Muscle of leg (tissue), 11 donors: ENCODE results near the gene SAP30L. TPM values are rescaled to one million over a fixed set of nuclear protein-coding genes. Genes with fewer than 3 reads are reported as not detected.

Experiments
- DNase-seq: peaks from one replicate; pipeline ENCODE4 v3.0.0; 2013
- H3K27ac ChIP-seq: one replicate; pipeline ENCODE4 v1.5.1; 2013; ENCODE audit warnings: mild to moderate bottlenecking, low read length, control low read depth
- H3K27me3 ChIP-seq: one replicate; pipeline ENCODE4 v1.6.1; 2013; ENCODE audit warnings: low read length; ENCODE audit not compliant: control insufficient read depth, insufficient read depth
- H3K36me3 ChIP-seq: one replicate; pipeline ENCODE4 v1.6.1; 2013; ENCODE audit warnings: low read length; ENCODE audit not compliant: control insufficient read depth, insufficient read depth
- H3K4me1 ChIP-seq: one replicate; pipeline ENCODE4 v1.6.1; 2013; ENCODE audit warnings: low read length; ENCODE audit not compliant: control insufficient read depth, insufficient read depth
- H3K4me3 ChIP-seq: one replicate; pipeline ENCODE4 v1.5.1; 2013; ENCODE audit warnings: low read length, control low read depth
- H3K9me3 ChIP-seq: replicated peaks from 2 replicates; pipeline ENCODE4 v1.6.1; 2013; ENCODE audit warnings: low read depth, low read length; ENCODE audit not compliant: control insufficient read depth
- WGBS: methylation state at CpG from one replicate; pipeline ENCODE4 v1.1.5; 2013; ENCODE audit warnings: missing lambda C conversion rate; ENCODE audit not compliant: insufficient coverage; 5-methylcytosine and 5-hydroxymethylcytosine counted together
- polyA plus RNA-seq, 8 donors: library from polyadenylated mRNA; unstranded; fragments of 120-200 nt; gene quantifications; one replicate each; pipeline versions ENCODE4 v1.2.1 to v1.2.3, GENCODE V29; 2013; ENCODE audit warnings: inconsistent platforms in 1 of 8, low replicate concordance in 1 of 8; ENCODE audit not compliant: insufficient read length in 8 of 8, insufficient read depth in 1 of 8
- total RNA-seq: library from RNA; stranded (reverse); fragments of 120-200 nt; gene quantifications from one replicate; pipeline ENCODE4 v1.2.4, GENCODE V29; 2013

SAP30L gene
- total and polyA plus RNA-seq, 9 donors: 21.1 to 31.4 (median 24.0) TPM

- 94% methylated on average over 4 of the region's 5 CpGs for whole genome bisulfite sequencing
- Histone ChIP-seq H3K27me3 (no peaks in the 10 kb centered on the region), H3K4me3 (no peak overlapping the region), H3K9me3 (no peaks in the 10 kb centered on the region), H3K27ac (no peak overlapping the region), H3K36me3 (peaks cover 38% of the 10 kb centered on the region), H3K4me1 (no peaks in the 10 kb centered on the region)
- no peak for DNase-seq
Observed at GRCh38 chr5:154437281-154437965, 8.4 kb upstream of the SAP30L start.

- 96% methylated on average over 5 of the region's 5 CpGs for WGBS
- Histone ChIP-seq H3K4me3 (no peak overlapping the region), H3K27me3 (no peaks in the 10 kb centered on the region), H3K9me3 (no peaks in the 10 kb centered on the region), H3K36me3 (peaks cover 37% of the 10 kb centered on the region), H3K4me1 (peaks cover 8% of the 10 kb centered on the region), H3K27ac (no peak overlapping the region)
- DNase-seq: no peak
Observed at GRCh38 chr5:154440540-154440939, 5.3 kb upstream of the SAP30L start.

DNA sequence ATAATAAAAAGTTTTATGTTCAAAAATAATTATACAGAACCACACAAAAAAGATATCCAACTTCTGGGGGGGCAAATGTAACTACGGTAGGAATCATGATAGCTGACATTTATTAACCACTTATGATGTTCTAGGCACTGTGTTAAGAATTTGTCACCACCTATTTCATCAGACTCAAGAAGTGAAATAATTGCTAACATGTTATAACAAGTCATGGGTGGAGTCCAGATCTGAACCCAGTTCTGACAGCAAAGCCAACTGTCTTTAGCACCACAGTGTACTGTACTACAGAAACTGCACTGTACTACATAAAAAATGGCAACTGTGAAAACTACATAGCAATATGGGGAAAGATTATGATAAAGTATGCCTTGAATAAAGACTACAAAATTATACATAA lies 3.0 kb upstream of the SAP30L start:
- peaks cover 16% of the 10 kb centered on the region for H3K4me1 ChIP-seq
- peaks cover 28% of the 10 kb centered on the region for H3K36me3 ChIP-seq
- no peaks in the 10 kb centered on the region for H3K27me3 ChIP-seq
- H3K4me3 ChIP-seq: no peak overlapping the region
- H3K9me3 ChIP-seq: no peaks in the 10 kb centered on the region
- DNase-seq: no peak
- WGBS: no CpG with 5 or more reads among the region's 1 CpG
- no peak overlapping the region for H3K27ac ChIP-seq

GRCh38 chr5:154444556-154445421 lies 1.0 kb upstream of the SAP30L start:
- H3K27ac ChIP-seq: peak overlapping the region; percentile 87
- peak; percentile 14 for DNase-seq
- H3K36me3 ChIP-seq: peaks cover 27% of the 10 kb centered on the region

DNA sequence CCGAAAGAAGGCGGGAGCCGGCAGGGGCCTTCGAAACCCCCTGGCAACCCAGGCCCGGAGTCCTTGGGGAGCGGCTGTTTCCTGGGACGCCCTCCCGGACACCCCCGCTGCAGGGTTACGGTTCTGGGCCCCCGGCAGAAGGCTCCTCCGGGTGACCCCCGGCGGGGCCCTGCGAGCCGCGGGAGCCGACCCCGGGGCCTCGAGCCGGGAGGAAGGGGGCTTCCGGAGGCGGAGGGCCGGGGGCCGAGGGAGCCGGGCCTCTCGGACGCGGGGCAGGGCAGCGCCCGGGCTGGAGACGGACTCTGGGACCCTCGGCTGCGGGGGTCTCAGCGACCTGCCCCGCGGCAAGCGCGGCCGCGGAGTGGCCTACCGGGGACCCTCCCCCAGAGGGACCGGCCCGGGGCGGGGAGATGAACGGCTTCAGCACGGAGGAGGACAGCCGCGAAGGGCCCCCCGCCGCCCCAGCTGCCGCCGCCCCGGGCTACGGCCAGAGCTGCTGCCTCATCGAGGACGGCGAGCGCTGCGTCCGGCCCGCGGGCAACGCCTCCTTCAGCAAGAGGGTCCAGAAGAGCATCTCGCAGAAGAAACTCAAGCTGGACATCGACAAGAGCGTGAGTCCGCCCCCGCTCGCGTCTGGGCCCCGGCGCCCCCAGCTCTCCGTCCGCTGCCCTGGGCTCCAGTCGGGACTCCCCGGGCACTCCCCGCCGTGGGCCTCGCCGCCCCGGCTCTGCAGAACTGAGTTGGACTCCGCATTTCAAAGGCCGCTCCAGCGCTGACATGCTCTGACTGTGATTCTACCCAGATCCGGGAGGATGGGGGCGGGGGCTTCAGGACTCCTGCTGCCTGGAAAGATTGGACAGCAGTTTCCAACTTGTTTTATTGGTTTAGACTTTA lies 645 bp downstream of the SAP30L start:
- peak; percentile 85 for DNase-seq
- H3K4me1 ChIP-seq: peaks cover 16% of the 10 kb centered on the region
- no peaks in the 10 kb centered on the region for H3K9me3 ChIP-seq
- WGBS: under 1% methylated on average over 86 of the region's 87 CpGs
- peak overlapping the region; percentile 80 for H3K27ac ChIP-seq
- peaks cover 29% of the 10 kb centered on the region for H3K36me3 ChIP-seq
- peak overlapping the region; percentile 79 for H3K4me3 ChIP-seq
- H3K27me3 ChIP-seq: no peaks in the 10 kb centered on the region

More at GRCh38 chr5:154444556-154445421, 1.0 kb upstream of the SAP30L start:
- Histone ChIP-seq H3K4me1 (peaks cover 16% of the 10 kb centered on the region), H3K27me3 (no peaks in the 10 kb centered on the region), H3K4me3 (peak overlapping the region; percentile 95), H3K9me3 (no peaks in the 10 kb centered on the region)
- 4% methylated on average over 30 of the region's 30 CpGs for WGBS

DNA sequence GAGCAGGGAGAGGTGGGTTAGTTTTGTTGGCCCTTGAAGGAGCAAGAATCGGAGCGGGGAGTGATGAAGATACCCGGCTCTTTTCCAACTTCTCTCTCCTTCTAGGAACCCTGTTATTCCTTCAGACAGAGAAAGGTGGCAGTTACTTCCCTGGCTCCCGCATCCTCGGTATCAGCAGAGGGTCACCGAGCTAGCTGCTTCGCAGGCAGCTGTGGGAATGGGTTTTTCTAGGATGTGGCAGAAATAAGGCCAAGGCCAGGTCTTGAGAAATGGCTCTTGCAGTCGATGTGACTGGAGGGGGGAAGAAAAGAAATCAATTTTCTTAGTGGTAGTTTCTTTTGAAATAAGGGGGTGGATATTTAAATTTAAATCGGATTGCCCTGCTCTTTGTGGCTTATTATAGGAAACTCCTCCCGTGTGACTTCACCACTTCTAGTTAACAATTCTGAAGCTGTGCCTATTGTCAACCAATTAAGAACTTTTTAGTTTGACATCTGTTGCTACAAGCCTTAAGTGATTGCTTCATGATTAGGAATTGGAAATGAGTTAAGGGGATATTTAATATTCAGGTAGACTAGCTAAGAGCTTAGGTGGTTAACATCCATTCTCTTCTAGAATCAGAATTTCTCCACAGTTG lies 1.4 kb downstream of the SAP30L start:
- no peak for DNase-seq
- WGBS: 0% methylated on average over 2 of the region's 10 CpGs
- no peaks in the 10 kb centered on the region for H3K27me3 ChIP-seq
- peaks cover 16% of the 10 kb centered on the region for H3K4me1 ChIP-seq
- peaks cover 28% of the 10 kb centered on the region for H3K36me3 ChIP-seq
- H3K27ac ChIP-seq: peak overlapping the region; percentile 80
- peak overlapping the region; percentile 79 for H3K4me3 ChIP-seq
- H3K9me3 ChIP-seq: no peaks in the 10 kb centered on the region

GRCh38 chr5:154449786-154450185 lies 4.0 kb downstream of the SAP30L start:
- DNase-seq: no peak
- Histone ChIP-seq H3K9me3 (no peaks in the 10 kb centered on the region), H3K36me3 (peaks cover 49% of the 10 kb centered on the region), H3K4me1 (peaks cover 13% of the 10 kb centered on the region), H3K27ac (no peak overlapping the region), H3K4me3 (no peak overlapping the region), H3K27me3 (no peaks in the 10 kb centered on the region)
- no CpG with 5 or more reads among the region's 2 CpGs for WGBS

DNA sequence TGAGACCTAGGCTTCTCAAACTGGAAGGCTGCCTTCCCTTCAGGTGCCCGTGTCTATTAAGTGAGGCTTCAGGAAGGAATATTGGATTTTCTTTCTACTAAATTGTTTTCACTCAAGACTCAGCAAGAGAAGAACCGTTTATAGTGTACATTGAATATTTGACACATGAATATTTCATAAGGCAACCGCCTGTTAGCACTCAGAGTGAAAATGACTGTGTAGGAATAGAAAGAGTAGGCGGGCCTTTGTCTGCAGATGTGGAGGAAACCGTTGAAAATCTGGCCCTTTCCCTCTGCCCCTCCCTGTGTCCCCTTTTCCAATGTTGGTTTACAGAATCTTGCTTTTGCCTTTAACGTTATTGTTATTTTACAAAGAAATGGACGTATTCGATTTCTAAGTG lies 6.2 kb downstream of the SAP30L start:
- no CpG with 5 or more reads among the region's 8 CpGs for WGBS
- DNase-seq: no peak
- H3K27me3 ChIP-seq: no peaks in the 10 kb centered on the region
- no peak overlapping the region for H3K4me3 ChIP-seq
- H3K36me3 ChIP-seq: peaks cover 69% of the 10 kb centered on the region
- no peak overlapping the region for H3K27ac ChIP-seq
- no peaks in the 10 kb centered on the region for H3K9me3 ChIP-seq
- peaks cover 6% of the 10 kb centered on the region for H3K4me1 ChIP-seq

DNA sequence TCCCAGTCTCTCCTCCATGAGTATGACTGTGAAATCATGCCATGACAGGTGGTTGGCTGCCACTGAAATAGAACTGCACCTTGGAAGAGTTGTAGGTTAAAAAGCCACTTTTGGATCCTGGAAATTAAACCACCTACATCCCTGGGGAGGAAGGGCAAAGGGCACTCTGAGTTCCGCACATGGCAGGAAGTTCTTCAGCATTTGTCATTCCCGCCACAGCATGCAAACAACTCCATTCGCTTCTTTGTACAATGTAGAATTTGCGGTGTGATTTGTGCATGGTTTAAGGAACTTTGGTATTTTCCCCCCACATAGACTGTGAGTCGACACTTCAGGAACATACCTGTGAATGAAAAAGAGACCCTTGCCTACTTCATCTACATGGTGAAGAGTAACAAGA lies 9.8 kb downstream of the SAP30L start:
- H3K4me3 ChIP-seq: no peak overlapping the region
- no peaks in the 10 kb centered on the region for H3K9me3 ChIP-seq
- H3K27me3 ChIP-seq: no peaks in the 10 kb centered on the region
- no CpG with 5 or more reads among the region's 5 CpGs for WGBS
- peaks cover 2% of the 10 kb centered on the region for H3K4me1 ChIP-seq
- H3K27ac ChIP-seq: no peak overlapping the region
- no peak for DNase-seq
- peaks cover 83% of the 10 kb centered on the region for H3K36me3 ChIP-seq
